ENCODE data around the gene MLF2.
A peak's percentile ranks its signal among the peaks of the same experiment; 100 is the strongest.

MLF2 gene

GRCh38 chr12:6752921-6753771 is at the start of gene MLF2:
Gene MLF2 (minus strand): TSS chr12:6753141. CDS start chr12:6752334, 807 bp downstream.
- peak; percentile 98 for DNase-seq

GRCh38 chr12:6799147-6799546 is 46.2 kb upstream of the MLF2 start:
- DNase-seq, result no peak

GRCh38 chr12:6796576-6796975 is 43.6 kb upstream of the MLF2 start:
- DNase-seq, result no peak

GRCh38 chr12:6795088-6795487 is 42.1 kb upstream of the MLF2 start:
- DNase-seq, result no peak

GRCh38 chr12:6792522-6793201 is 39.7 kb upstream of the MLF2 start:
- no peak for DNase-seq

- DNase-seq, result no peak
Observed at GRCh38 chr12:6791931-6792520, 39.1 kb upstream of the MLF2 start.

- DNase-seq, result no peak
Observed at GRCh38 chr12:6790496-6791150, 37.7 kb upstream of the MLF2 start.

GRCh38 chr12:6788972-6789924 is 36.3 kb upstream of the MLF2 start, which contains the start of gene CD4:
Gene CD4 (plus strand): TSS chr12:6789528. CDS start chr12:6800139, 10,611 bp downstream.
- DNase-seq, result no peak

- no peak for DNase-seq
Observed at GRCh38 chr12:6787309-6787708, 34.4 kb upstream of the MLF2 start.

GRCh38 chr12:6786416-6787094 is 33.6 kb upstream of the MLF2 start:
- no peak for DNase-seq

- DNase-seq, result no peak
Observed at GRCh38 chr12:6784761-6785160, 31.8 kb upstream of the MLF2 start.

- DNase-seq, result no peak
Observed at GRCh38 chr12:6784296-6784695, 31.4 kb upstream of the MLF2 start.

GRCh38 chr12:6783828-6784227 is 30.9 kb upstream of the MLF2 start:
- no peak for DNase-seq

- no peak for DNase-seq
Observed at GRCh38 chr12:6782850-6783566, 30.1 kb upstream of the MLF2 start.

- DNase-seq, result no peak
Observed at GRCh38 chr12:6782119-6782518, 29.2 kb upstream of the MLF2 start.

- no peak for DNase-seq
Observed at GRCh38 chr12:6780573-6780972, 27.6 kb upstream of the MLF2 start.

GRCh38 chr12:6779708-6780432 is 26.9 kb upstream of the MLF2 start:
- no peak for DNase-seq

- DNase-seq, result peak; percentile 90
Observed at GRCh38 chr12:6778574-6779550, 25.9 kb upstream of the MLF2 start.

- no peak for DNase-seq
Observed at GRCh38 chr12:6778217-6778573, 25.3 kb upstream of the MLF2 start.

Measured in NCI-H1436 (cell line).